K562 (cell line): ENCODE data around the gene TENM4. TPM values are rescaled to one million over a fixed set of nuclear protein-coding genes. Genes with fewer than 3 reads are reported as not detected.

Experiments
- HDAC2 ChIP-seq: fragments of 450-650 bp; IDR thresholded peaks from 2 replicates; pipeline ENCODE4 v1.6.1; 2016; ENCODE audit warnings: mild to moderate bottlenecking
- MAFK ChIP-seq: IDR thresholded peaks from 2 replicates; pipeline ENCODE4 v1.6.1; 2011; ENCODE audit warnings: low read length, improper control_type of control experiment
- RHOXF2B ChIP-seq: fragments of 250-450 bp; sonication (Bioruptor Pico); conservative IDR thresholded peaks from 2 replicates; pipeline ENCODE4 v1.5.1; 2021
- ZC3H11A ChIP-seq: IDR thresholded peaks from 2 replicates; pipeline ENCODE4 v1.6.1; 2012; ENCODE audit warnings: low read depth, low read length, improper control_type of control experiment
- ZNF217 ChIP-seq: sonication (generic); formaldehyde crosslinking; IDR thresholded peaks from 2 replicates; pipeline ENCODE4 v1.8.0; 2022; ENCODE audit warnings: mild to moderate bottlenecking, missing genetic modification reagents
- ZNF77 ChIP-seq: fragments of 250-450 bp; sonication (Bioruptor Pico); IDR thresholded peaks from 2 replicates; pipeline ENCODE4 v1.5.0; 2020
- polyA plus RNA-seq, 8 experiments: library from polyadenylated mRNA; depleted of rRNA in 4 of 8; stranded (reverse) in 5 of 8; unstranded in 3 of 8; fragments of >200 nt; fragmentation: Nextera tagmentation in 2 of 8; fragmentation: Illumina TruSeq in 1 of 8; extraction: Ambion mirVana in 2 of 8; extraction: Trizol in 1 of 8; gene quantifications; 2 replicates each; pipeline versions ENCODE4 v1.2.1 to v1.2.3, GENCODE V29; 2011 to 2014; ENCODE audit warnings: inconsistent platforms in 1 of 8, missing spikeins in 1 of 8
- total RNA-seq, 7 experiments: library from RNA; depleted of rRNA in 6 of 7; stranded (reverse); fragments of >200 nt in 6 of 7; fragmentation: Illumina TruSeq in 2 of 7; extraction: Trizol in 2 of 7; gene quantifications; 2 replicates each; pipeline versions ENCODE4 v1.2.1 to v1.2.3, GENCODE V29; 2011 to 2021; ENCODE audit warnings: low replicate concordance in 1 of 7
- TF ChIP-seq, protein P1 (sequence below): sonication (generic); formaldehyde crosslinking; IDR thresholded peaks from 2 replicates; pipeline ENCODE4 v1.8.1; 2023; ENCODE audit warnings: mild to moderate bottlenecking, missing genetic modification reagents
- TF ChIP-seq, protein P2 (sequence below): fragments of 450-650 bp; IDR thresholded peaks from 2 replicates; pipeline ENCODE4 v1.6.1; 2014; ENCODE audit warnings: low read depth, mild to moderate bottlenecking, moderate library complexity, borderline replicate concordance
- TF ChIP-seq, protein P3 (sequence below): fragments of 450-650 bp; formaldehyde crosslinking; IDR thresholded peaks from 2 replicates; pipeline ENCODE4 v1.4.0; 2022; ENCODE audit warnings: missing genetic modification characterization

Gene TENM4
- total and polyA plus RNA-seq, 9 of the 15 experiments (the other 6 are each of a cell fraction or from before 2014, with no cell fraction given) = 0.16 TPM; not detected in 8

DNA sequence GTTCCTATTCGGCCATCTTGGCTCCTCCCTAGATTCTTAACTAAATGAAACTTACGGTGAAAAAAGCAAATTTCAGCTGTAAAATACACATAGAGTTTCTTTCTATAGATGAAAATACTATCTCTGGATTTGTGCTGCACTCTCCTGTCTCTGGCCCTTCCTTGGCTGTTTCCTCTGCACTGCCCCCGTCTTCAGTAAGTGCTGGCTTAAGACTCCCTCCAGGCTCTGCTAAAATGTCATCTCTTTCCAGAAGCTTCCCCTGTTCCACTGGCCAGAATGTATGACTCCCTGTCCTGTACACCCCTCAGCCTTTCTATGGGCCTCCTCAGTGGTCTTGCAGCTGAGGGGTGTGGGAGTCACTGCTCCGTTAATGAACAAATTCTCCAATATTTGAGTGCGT, 757.1 kb downstream of the TENM4 start (continued):
- TF ChIP-seq HDAC2 (no peak), RHOXF2B (no peak), ZC3H11A (no peak), ZNF77 (CRISPR knock-in tag) (no peak), ZNF217 (CRISPR knock-in tag) (no peak), MAFK (no peak)
- TF ChIP-seq, protein P1, sequence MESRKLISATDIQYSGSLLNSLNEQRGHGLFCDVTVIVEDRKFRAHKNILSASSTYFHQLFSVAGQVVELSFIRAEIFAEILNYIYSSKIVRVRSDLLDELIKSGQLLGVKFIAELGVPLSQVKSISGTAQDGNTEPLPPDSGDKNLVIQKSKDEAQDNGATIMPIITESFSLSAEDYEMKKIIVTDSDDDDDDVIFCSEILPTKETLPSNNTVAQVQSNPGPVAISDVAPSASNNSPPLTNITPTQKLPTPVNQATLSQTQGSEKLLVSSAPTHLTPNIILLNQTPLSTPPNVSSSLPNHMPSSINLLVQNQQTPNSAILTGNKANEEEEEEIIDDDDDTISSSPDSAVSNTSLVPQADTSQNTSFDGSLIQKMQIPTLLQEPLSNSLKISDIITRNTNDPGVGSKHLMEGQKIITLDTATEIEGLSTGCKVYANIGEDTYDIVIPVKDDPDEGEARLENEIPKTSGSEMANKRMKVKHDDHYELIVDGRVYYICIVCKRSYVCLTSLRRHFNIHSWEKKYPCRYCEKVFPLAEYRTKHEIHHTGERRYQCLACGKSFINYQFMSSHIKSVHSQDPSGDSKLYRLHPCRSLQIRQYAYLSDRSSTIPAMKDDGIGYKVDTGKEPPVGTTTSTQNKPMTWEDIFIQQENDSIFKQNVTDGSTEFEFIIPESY = no peak
- TF ChIP-seq, protein P2, sequence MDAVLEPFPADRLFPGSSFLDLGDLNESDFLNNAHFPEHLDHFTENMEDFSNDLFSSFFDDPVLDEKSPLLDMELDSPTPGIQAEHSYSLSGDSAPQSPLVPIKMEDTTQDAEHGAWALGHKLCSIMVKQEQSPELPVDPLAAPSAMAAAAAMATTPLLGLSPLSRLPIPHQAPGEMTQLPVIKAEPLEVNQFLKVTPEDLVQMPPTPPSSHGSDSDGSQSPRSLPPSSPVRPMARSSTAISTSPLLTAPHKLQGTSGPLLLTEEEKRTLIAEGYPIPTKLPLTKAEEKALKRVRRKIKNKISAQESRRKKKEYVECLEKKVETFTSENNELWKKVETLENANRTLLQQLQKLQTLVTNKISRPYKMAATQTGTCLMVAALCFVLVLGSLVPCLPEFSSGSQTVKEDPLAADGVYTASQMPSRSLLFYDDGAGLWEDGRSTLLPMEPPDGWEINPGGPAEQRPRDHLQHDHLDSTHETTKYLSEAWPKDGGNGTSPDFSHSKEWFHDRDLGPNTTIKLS = no peak
- TF ChIP-seq, protein P3, sequence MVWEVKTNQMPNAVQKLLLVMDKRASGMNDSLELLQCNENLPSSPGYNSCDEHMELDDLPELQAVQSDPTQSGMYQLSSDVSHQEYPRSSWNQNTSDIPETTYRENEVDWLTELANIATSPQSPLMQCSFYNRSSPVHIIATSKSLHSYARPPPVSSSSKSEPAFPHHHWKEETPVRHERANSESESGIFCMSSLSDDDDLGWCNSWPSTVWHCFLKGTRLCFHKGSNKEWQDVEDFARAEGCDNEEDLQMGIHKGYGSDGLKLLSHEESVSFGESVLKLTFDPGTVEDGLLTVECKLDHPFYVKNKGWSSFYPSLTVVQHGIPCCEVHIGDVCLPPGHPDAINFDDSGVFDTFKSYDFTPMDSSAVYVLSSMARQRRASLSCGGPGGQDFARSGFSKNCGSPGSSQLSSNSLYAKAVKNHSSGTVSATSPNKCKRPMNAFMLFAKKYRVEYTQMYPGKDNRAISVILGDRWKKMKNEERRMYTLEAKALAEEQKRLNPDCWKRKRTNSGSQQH = no peak
